Fibroblast of mammary gland (primary cell): ENCODE results near the gene CLEC16A.
"Not testable (repeated sequence)": the region's sequence is repeated elsewhere in the genome, so short reads cannot be mapped to it uniquely, and the experiment has no call there.

ENCODE experiments used
- DNase-seq: peaks from one replicate; pipeline ENCODE4 v3.0.0-alpha.2; 2010; ENCODE audit warnings: low read depth
- H3K4me3 ChIP-seq: 2 replicates; pipeline ENCODE4 v1.5.1; 2011; ENCODE audit warnings: low read depth, mild to moderate bottlenecking, low read length, moderate library complexity; ENCODE audit not compliant: control insufficient read depth
- CTCF ChIP-seq: conservative IDR thresholded peaks from 2 replicates; pipeline ENCODE4 v1.5.1; 2011; ENCODE audit warnings: low read depth, low read length, inconsistent platforms; ENCODE audit not compliant: control insufficient read depth, insufficient read depth

The CLEC16A gene

GRCh38 chr16:11100239-11100750 is 155.9 kb downstream of the CLEC16A start:
- TF ChIP-seq CTCF, result peak; percentile 55
- no peak overlapping the region for H3K4me3 ChIP-seq
- DNase-seq, result peak; percentile 94

- no peak overlapping the region for H3K4me3 ChIP-seq
- TF ChIP-seq CTCF, result no peak
- DNase-seq, result no peak
These were observed 156.9 kb downstream of the CLEC16A start for GRCh38 chr16:11101283-11101682.

DNA sequence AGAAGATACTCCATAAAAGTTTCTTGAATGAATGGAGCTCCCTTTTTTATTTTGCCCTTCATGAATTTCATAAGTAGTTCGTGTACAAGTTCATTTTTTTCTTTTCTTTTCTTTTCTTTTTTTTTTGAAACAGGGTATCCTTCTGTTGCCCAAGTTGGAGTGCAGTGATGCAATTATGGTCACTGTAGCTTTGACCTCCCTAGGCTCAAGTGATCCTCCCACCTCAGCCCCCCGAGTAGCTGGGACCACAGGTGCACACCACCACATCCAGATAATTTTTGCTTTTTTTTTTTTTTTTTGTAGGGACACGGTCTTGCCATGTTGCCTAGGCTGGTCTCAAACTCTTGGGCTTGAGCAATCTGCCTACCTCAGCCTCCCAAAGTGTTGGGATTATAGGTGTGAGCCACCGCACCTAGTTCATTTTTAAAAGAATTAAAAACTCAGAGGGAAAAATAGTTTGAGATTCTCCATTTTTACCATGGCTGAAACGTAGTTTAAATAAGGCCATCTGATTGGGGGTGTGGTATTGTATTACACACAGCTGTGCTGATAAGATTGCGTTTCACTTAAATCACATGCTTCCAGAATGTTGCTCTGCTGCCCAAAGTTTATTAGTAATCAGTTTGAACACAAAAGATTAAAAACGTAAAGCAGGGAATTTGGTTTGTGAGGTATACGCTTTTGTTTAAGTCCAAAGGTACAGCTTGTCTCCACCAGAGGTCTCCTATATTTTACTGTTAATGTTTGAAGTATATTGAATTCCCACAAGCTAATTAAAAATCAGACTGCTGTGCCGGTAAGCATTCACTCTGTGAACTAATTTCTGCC is 157.5 kb downstream of the CLEC16A start:
- peak; percentile 41 for DNase-seq
- TF ChIP-seq CTCF, result peak; percentile 15
- no peak overlapping the region for H3K4me3 ChIP-seq

GRCh38 chr16:11102523-11102898 is 158.1 kb downstream of the CLEC16A start:
- no peak overlapping the region for H3K4me3 ChIP-seq
- no peak for TF ChIP-seq CTCF
- no peak for DNase-seq

DNA sequence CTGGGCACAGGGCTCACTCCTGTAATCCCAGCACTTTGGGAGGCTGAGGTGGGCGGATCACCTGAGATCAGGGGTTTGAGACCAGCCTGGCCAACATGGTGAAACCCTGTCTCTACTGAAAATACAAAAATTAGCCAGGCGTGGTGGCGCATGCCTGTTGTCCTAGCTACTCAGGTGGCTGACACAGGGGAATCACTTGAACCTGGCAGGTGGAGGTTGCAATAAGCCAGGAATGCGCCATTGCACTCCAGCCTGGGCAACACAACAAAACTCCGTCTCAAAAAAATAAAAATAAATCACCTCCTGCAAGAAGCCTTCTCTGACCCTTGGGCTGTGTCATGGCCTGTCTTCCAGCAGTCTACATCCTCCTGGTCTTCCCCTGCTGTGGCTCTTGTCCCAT is 158.9 kb downstream of the CLEC16A start:
- DNase-seq, H3K4me3 ChIP-seq: not testable (repeated sequence)

DNA sequence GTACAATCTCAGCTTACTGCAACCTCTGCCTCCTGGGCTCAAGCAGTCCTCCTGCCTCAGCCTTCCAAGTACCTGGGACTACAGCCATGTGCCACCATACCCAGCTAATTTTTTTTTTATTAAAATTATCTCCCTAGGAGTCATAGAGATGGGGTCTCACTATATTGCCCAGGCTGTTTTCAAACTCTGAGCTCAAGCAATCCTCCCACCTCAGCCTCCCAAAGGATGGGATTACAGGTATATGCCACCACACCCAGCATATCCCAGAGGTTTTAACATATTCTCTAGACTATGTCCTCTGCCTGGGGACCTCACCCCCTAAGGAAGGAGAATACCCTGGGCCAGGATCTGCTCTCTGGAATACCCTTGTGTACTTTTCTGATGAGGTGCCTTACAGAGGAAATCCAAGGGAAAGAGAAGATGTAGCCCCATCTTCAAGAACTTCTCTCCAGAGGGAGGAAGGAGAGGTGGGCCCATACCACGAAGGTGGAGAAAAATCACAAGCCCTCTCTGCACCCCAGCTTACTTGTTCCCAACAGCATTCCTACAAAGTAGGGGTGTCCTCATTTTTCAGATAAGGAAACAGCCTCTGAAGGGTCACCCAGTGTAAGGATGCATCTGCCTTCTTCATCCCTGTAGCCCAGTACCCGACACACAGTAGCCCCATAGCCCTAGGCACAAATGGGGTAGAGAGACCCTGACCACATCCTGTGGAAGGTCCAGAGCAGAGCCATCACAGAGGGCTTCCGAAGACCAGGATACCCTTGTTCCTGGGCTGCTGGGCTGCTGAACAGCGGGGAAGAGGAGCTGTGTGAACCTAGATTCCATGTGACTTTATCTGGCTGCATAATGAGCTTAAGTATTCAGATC is 160.0 kb downstream of the CLEC16A start:
- no peak overlapping the region for H3K4me3 ChIP-seq
- DNase-seq, result no peak
- no peak for TF ChIP-seq CTCF
